Forelimb muscle (tissue), 1 donor: ENCODE measurements around the gene FIS1. TPM values are rescaled to one million over a fixed set of nuclear protein-coding genes. Genes with fewer than 3 reads are reported as not detected.

ENCODE experiments used
- DNase-seq: peaks from one replicate; pipeline ENCODE4 v3.0.0-alpha.2; 2013; ENCODE audit warnings: low read depth
- polyA plus RNA-seq: library from polyadenylated mRNA; unstranded; fragments of 120-200 nt; gene quantifications from one replicate; pipeline ENCODE4 v1.2.1, GENCODE V29; 2013; ENCODE audit not compliant: insufficient read length

FIS1 gene
- polyA plus RNA-seq, 1 donor = 125 TPM

GRCh38 chr7:101234636-101235035 is 10.2 kb downstream of the FIS1 start:
- DNase-seq = no peak

- no peak for DNase-seq
These were observed 10.9 kb downstream of the FIS1 start for GRCh38 chr7:101233907-101234547.

- DNase-seq = no peak
These were observed 12.6 kb downstream of the FIS1 start for GRCh38 chr7:101232141-101232850.

GRCh38 chr7:101231644-101232043 is 13.2 kb downstream of the FIS1 start:
- DNase-seq = no peak

GRCh38 chr7:101226721-101227120 is 18.2 kb downstream of the FIS1 start:
- no peak for DNase-seq

GRCh38 chr7:101225650-101226049 is 19.2 kb downstream of the FIS1 start:
- no peak for DNase-seq

- DNase-seq = no peak
These were observed 21.4 kb downstream of the FIS1 start for GRCh38 chr7:101223528-101223927.

GRCh38 chr7:101222275-101222830 is 22.5 kb downstream of the FIS1 start:
- DNase-seq = no peak

- DNase-seq = no peak
These were observed 24.6 kb downstream of the FIS1 start for GRCh38 chr7:101220295-101220694.

GRCh38 chr7:101218236-101219125 is 26.4 kb downstream of the FIS1 start:
- no peak for DNase-seq

- DNase-seq = peak; percentile 98
These were observed 27.3 kb downstream of the FIS1 start, which contains the start of the genes PLOD3 and ZNHIT1 for GRCh38 chr7:101217388-101218235. PLOD3 (minus strand) TSS chr7:101217581; CDS start chr7:101217274, 307 bp downstream. ZNHIT1 (plus strand) TSS chr7:101218165; CDS start chr7:101218196, 31 bp downstream.

- no peak for DNase-seq
These were observed 28.0 kb downstream of the FIS1 start for GRCh38 chr7:101216860-101217387.

- DNase-seq = no peak
These were observed 28.7 kb downstream of the FIS1 start for GRCh38 chr7:101216001-101216859.

GRCh38 chr7:101212014-101212413 is 32.9 kb downstream of the FIS1 start:
- DNase-seq = no peak

- no peak for DNase-seq
These were observed 33.4 kb downstream of the FIS1 start for GRCh38 chr7:101211501-101211900.

GRCh38 chr7:101210143-101210542 is 34.7 kb downstream of the FIS1 start:
- no peak for DNase-seq

- no peak for DNase-seq
These were observed 36.1 kb downstream of the FIS1 start for GRCh38 chr7:101208794-101209193.

GRCh38 chr7:101207459-101207858 is 37.4 kb downstream of the FIS1 start:
- DNase-seq = no peak

GRCh38 chr7:101206665-101207042 is 38.2 kb downstream of the FIS1 start:
- DNase-seq = no peak
